Measurements from ENCODE around the gene GDF2. TPM values are rescaled to one million over a fixed set of nuclear protein-coding genes. Genes with fewer than 3 reads are reported as not detected.

The GDF2 gene
- total RNA-seq, 2 donors from 2014 or later, result not detected

GRCh38 chr10:47326927-47327330 lies 4.7 kb downstream of the GDF2 start:
- Histone ChIP-seq H3K27me3 (no peaks in the 10 kb centered on the region), H3K36me3 (no peaks in the 10 kb centered on the region), H3K27ac (no peak overlapping the region), H3K4me3 (no peak overlapping the region), H3K4me1 (peaks cover 6% of the 10 kb centered on the region), H3K9me3 (no peaks in the 10 kb centered on the region), H3K9ac (ENCODE audit: low read depth in 2 of 2, low read length in 2 of 2) (no peak overlapping the region)
- DNase-seq, result no peak
- intact Hi-C loops (cut with DNase I), result no loop called here
- no peak for TF ChIP-seq CTCF (IDR thresholded peaks at IDR 0.05)

GRCh38 chr10:47329855-47330254 lies 7.6 kb downstream of the GDF2 start:
- H3K4me3 ChIP-seq, result no peak overlapping the region
- intact Hi-C loops (cut with DNase I), result no loop called here
- H3K27ac ChIP-seq, result peak overlapping the region; percentile 71
- no peaks in the 10 kb centered on the region for H3K36me3 ChIP-seq
- no peak for TF ChIP-seq CTCF (IDR thresholded peaks at IDR 0.05)
- no peak overlapping the region for H3K9ac ChIP-seq (ENCODE audit: low read depth in 2 of 2, low read length in 2 of 2)
- no peak for DNase-seq
- no peaks in the 10 kb centered on the region for H3K9me3 ChIP-seq
- H3K27me3 ChIP-seq, result no peaks in the 10 kb centered on the region
- H3K4me1 ChIP-seq, result peaks cover 6% of the 10 kb centered on the region

GRCh38 chr10:47330366-47330765 lies 8.1 kb downstream of the GDF2 start:
- Histone ChIP-seq H3K36me3 (no peaks in the 10 kb centered on the region), H3K27me3 (no peaks in the 10 kb centered on the region), H3K4me1 (peaks cover 6% of the 10 kb centered on the region), H3K9me3 (no peaks in the 10 kb centered on the region), H3K9ac (ENCODE audit: low read depth in 2 of 2, low read length in 2 of 2) (no peak overlapping the region), H3K4me3 (no peak overlapping the region), H3K27ac (peak overlapping the region; percentile 71)
- TF ChIP-seq CTCF (IDR thresholded peaks at IDR 0.05), result no peak
- intact Hi-C loops (cut with DNase I), result no loop called here
- no peak for DNase-seq

GRCh38 chr10:47330804-47331203 lies 8.6 kb downstream of the GDF2 start:
- Histone ChIP-seq H3K36me3 (no peaks in the 10 kb centered on the region), H3K4me1 (peaks cover 6% of the 10 kb centered on the region), H3K27ac (peak overlapping the region; percentile 71), H3K4me3 (no peak overlapping the region), H3K9ac (ENCODE audit: low read depth in 2 of 2, low read length in 2 of 2) (no peak overlapping the region), H3K9me3 (no peaks in the 10 kb centered on the region), H3K27me3 (no peaks in the 10 kb centered on the region)
- intact Hi-C loops (cut with DNase I), result no loop called here
- DNase-seq, result peak; percentile 94
- no peak for TF ChIP-seq CTCF (IDR thresholded peaks at IDR 0.05)

GRCh38 chr10:47331491-47331890 lies 9.2 kb downstream of the GDF2 start:
- no peaks in the 10 kb centered on the region for H3K27me3 ChIP-seq
- TF ChIP-seq CTCF (IDR thresholded peaks at IDR 0.05), result no peak
- no peaks in the 10 kb centered on the region for H3K36me3 ChIP-seq
- no peak for DNase-seq
- no peak overlapping the region for H3K9ac ChIP-seq (ENCODE audit: low read depth in 2 of 2, low read length in 2 of 2)
- H3K9me3 ChIP-seq, result no peaks in the 10 kb centered on the region
- no peak overlapping the region for H3K4me3 ChIP-seq
- H3K27ac ChIP-seq, result no peak overlapping the region
- intact Hi-C loops (cut with DNase I), result no loop called here
- peaks cover 6% of the 10 kb centered on the region for H3K4me1 ChIP-seq

- no peak for TF ChIP-seq CTCF (IDR thresholded peaks at IDR 0.05)
- Histone ChIP-seq H3K4me1 (peaks cover 6% of the 10 kb centered on the region), H3K4me3 (no peak overlapping the region), H3K27ac (no peak overlapping the region), H3K9me3 (no peaks in the 10 kb centered on the region), H3K9ac (ENCODE audit: low read depth in 2 of 2, low read length in 2 of 2) (no peak overlapping the region), H3K27me3 (no peaks in the 10 kb centered on the region), H3K36me3 (no peaks in the 10 kb centered on the region)
- intact Hi-C loops (cut with DNase I), result no loop called here
- DNase-seq, result no peak
Observed at GRCh38 chr10:47331954-47332353, 9.7 kb downstream of the GDF2 start.
